ENCODE results near the gene IMMT. TPM values are rescaled to one million over a fixed set of nuclear protein-coding genes. Genes with fewer than 3 reads are reported as not detected.

Gene IMMT
- total RNA-seq, 1 donor from 2014 or later = 70.4 TPM

DNA sequence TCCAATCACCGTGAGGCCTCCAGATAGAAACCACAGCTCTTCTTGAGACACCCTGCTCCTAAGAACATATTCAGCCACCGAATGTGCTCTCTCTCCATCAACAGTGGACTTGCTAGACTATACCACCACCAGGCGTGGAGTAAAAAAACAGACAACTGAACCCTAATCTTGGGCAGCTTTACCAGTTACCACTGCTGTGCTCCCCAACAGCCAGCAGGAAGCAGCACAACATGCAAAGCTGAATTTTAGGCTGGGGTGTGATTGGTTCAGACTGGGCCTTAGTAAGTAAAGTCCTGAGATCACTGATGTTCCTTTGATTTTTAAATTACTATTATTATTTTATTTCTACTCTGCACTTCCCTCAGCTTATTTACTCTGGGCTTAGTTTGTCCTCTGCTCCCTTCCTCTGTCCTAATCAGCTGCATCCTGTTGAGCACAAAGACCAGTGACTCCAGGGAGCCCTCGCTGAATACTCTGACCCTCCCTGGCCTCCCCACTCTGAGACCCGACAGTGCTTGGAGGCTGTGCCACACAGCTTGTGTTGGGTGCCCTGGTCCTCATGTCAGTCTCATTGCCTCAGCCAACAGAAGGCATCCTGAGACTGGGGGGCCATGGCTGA lies 25.9 kb upstream of the IMMT start:
- Mint-ChIP-seq H3K4me3 (no peak overlapping the region), H3K27me3 (ENCODE audit: low read depth) (no peaks in the 10 kb centered on the region)

DNA sequence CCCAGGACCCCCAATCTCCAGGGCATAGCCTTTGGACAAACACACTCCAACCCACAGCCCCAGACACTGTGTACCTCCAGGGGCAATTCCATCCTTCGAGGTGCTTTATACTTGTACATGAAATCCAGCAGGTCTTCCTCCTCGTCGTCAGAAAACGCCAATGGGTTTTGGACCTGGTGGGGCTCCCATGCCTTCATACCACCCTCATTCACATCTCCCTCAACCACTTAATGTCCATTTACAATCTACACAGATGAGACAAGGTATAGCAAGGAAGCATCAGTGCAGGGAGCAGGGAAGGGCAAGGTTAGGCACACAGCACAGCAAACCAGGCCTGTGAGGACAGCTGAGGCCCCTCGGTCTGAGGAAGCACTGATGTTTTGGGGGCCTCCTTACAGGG lies 24.6 kb upstream of the IMMT start:
- Mint-ChIP-seq H3K4me1 (peaks cover 25% of the 10 kb centered on the region), H3K27ac (no peak overlapping the region), H3K4me3 (no peak overlapping the region), H3K9me3 (no peaks in the 10 kb centered on the region), H3K36me3 (no peaks in the 10 kb centered on the region), H3K27me3 (ENCODE audit: low read depth) (no peaks in the 10 kb centered on the region)
- TF ChIP-seq, protein P1, sequence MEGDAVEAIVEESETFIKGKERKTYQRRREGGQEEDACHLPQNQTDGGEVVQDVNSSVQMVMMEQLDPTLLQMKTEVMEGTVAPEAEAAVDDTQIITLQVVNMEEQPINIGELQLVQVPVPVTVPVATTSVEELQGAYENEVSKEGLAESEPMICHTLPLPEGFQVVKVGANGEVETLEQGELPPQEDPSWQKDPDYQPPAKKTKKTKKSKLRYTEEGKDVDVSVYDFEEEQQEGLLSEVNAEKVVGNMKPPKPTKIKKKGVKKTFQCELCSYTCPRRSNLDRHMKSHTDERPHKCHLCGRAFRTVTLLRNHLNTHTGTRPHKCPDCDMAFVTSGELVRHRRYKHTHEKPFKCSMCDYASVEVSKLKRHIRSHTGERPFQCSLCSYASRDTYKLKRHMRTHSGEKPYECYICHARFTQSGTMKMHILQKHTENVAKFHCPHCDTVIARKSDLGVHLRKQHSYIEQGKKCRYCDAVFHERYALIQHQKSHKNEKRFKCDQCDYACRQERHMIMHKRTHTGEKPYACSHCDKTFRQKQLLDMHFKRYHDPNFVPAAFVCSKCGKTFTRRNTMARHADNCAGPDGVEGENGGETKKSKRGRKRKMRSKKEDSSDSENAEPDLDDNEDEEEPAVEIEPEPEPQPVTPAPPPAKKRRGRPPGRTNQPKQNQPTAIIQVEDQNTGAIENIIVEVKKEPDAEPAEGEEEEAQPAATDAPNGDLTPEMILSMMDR (IDR thresholded peaks at IDR 0.05; ENCODE audit: unreplicated experiment) = no peak
- DNase-seq (ENCODE audit: low spot score in 2 of 2, unreplicated experiment in 2 of 2) = no peak

More for the DNA sequence above, 25.9 kb upstream of the IMMT start:
- TF ChIP-seq, protein P1 (IDR thresholded peaks at IDR 0.05; ENCODE audit: unreplicated experiment) = peak; percentile 81
- Mint-ChIP-seq H3K4me1 (peaks cover 25% of the 10 kb centered on the region), H3K36me3 (no peaks in the 10 kb centered on the region), H3K27ac (no peak overlapping the region), H3K9me3 (no peaks in the 10 kb centered on the region)
- DNase-seq (ENCODE audit: low spot score in 2 of 2, unreplicated experiment in 2 of 2) = peak in 1 of 2 experiments; percentile 61

DNA sequence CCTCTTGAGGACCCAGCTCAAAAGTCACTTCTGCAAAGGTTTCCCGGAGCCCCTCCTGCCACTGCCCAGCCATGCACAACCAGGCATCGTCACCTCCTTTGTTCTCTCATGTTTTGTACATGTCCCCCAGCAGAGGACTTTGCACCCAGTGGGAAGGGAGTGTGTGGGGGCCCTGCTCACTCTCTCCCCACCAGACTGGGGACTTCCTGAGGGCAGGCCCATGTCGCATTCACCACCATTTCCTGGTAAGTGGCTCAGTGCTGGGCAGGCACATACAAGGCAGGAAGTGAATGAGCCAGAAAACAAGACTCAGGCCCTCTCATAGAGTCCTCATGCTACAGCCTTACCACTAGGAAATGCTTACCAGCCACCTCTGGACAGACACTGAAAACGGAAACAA lies 22.9 kb upstream of the IMMT start:
- DNase-seq (ENCODE audit: low spot score in 2 of 2, unreplicated experiment in 2 of 2) = no peak
- peaks cover 3% of the 10 kb centered on the region for H3K36me3 Mint-ChIP-seq
- H3K27me3 Mint-ChIP-seq (ENCODE audit: low read depth) = no peaks in the 10 kb centered on the region
- H3K27ac Mint-ChIP-seq = no peak overlapping the region
- TF ChIP-seq, protein P1 (IDR thresholded peaks at IDR 0.05; ENCODE audit: unreplicated experiment) = no peak
- H3K4me1 Mint-ChIP-seq = peaks cover 25% of the 10 kb centered on the region
- no peaks in the 10 kb centered on the region for H3K9me3 Mint-ChIP-seq
- no peak overlapping the region for H3K4me3 Mint-ChIP-seq

DNA sequence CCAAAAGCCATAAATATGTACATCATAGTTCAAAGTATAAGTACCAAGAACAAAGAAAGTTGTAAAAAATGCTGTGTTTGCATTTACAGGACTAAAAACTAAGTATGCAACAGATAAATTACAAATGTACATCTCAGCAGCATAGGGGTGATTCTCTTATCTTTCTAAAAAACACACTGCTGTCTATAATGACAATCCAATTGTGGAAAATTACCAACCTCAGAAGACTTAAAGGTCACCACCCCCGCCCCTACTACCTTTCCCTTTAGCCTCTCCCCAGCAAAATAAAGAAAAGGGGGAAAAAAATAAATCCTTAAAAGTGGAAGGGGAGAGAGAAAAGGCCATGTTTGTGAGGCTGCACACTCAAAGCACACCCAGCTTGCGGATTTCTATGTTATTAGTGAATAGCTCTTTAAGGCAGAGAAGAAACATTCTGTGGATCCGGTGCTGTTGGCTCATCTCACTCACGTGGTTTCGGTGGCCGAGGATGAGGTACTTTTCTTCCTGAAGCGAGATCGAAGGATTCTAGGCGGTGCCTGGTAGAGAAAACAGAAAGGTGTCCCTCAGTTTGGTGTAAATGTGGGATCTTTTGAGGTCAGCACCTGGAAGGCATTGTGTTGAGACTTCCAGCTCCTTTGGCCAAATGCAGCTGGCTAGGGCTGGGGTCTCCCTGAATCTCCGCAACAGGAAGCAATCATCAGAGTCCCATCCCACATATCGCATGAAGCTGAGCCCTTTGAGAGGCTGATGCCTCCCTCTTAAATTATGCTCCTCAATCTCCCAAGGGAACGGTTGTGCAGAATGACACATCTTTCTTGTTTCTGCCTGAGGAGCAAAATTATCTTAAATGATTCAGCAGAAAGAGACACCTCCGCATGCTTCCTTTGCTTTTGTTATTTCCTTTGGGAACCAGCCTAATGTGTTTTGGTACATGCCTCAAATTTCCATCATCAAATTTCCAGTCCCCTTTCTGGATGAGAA lies 21.6 kb upstream of the IMMT start:
- Mint-ChIP-seq H3K9me3 (no peaks in the 10 kb centered on the region), H3K27ac (no peak overlapping the region), H3K4me3 (no peak overlapping the region), H3K36me3 (peaks cover 10% of the 10 kb centered on the region), H3K27me3 (ENCODE audit: low read depth) (no peaks in the 10 kb centered on the region), H3K4me1 (peaks cover 15% of the 10 kb centered on the region)
- TF ChIP-seq, protein P1 (IDR thresholded peaks at IDR 0.05; ENCODE audit: unreplicated experiment) = no peak
- no peak for DNase-seq (ENCODE audit: low spot score in 2 of 2, unreplicated experiment in 2 of 2)

DNA sequence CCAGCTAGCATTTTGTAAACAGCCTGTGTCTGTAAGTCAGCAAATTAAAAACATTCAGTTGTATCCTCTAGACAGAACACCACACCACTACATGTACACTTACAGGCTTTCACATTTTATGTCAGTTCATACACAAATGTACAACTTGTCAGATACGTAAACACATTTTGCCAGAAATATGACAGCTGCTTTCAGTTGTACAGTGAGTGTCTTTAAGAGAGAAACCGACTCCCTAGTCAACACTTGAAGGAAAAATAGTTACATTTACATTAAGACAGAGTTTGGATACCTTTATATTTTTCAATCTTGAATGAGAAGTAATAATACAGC lies 19.2 kb upstream of the IMMT start:
- no peak for DNase-seq (ENCODE audit: low spot score in 2 of 2, unreplicated experiment in 2 of 2)
- no peak overlapping the region for H3K4me3 Mint-ChIP-seq
- H3K27ac Mint-ChIP-seq = no peak overlapping the region
- no peaks in the 10 kb centered on the region for H3K9me3 Mint-ChIP-seq
- peaks cover 12% of the 10 kb centered on the region for H3K4me1 Mint-ChIP-seq
- no peaks in the 10 kb centered on the region for H3K27me3 Mint-ChIP-seq (ENCODE audit: low read depth)
- H3K36me3 Mint-ChIP-seq = peaks cover 27% of the 10 kb centered on the region
- TF ChIP-seq, protein P1 (IDR thresholded peaks at IDR 0.05; ENCODE audit: unreplicated experiment) = no peak
